HCEC 1CT (cell line): ENCODE results near the gene GNAQ.

Source experiments
- DNase-seq: peaks from one replicate; pipeline ENCODE4 v3.0.0-alpha.2; 2017

The GNAQ gene

DNA sequence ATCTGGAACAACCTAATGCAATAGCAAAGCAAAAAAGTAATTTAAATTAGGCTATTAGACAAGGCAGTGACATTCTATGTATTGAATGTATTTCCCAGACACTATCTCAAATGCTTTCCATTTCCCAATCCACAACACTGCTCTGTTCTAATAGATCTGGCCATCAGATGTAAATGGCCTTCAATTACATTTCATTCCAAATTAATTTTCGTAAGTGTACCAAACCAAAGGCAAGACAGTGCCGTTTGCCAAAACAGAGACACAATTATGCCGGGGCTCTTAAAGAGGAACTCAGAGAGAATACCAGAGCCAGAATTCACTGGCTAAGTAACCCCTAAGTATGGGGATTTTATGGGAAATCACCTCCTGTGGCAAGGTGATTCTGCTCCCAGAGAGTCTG lies 63.1 kb downstream of the GNAQ start:
- DNase-seq: no peak

DNA sequence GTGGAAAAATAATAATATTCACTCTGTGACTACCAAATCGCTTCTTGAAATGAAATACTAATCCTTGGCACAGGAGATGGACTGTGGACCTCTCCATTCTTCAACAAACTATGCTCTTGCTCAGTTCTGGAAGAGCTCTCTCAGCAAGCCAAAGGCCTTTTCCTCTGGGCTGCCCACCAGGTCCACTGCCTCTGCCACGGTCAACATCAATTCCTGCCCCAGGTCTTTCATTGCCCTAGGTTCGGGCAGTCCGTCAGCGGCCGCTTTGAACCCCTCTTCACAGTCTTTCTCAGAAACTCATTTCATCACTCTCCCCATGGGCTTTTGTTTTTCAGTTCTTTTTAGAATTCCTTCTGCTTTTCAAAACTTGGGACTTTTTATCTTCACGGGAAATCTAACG lies 64.9 kb downstream of the GNAQ start:
- no peak for DNase-seq

DNA sequence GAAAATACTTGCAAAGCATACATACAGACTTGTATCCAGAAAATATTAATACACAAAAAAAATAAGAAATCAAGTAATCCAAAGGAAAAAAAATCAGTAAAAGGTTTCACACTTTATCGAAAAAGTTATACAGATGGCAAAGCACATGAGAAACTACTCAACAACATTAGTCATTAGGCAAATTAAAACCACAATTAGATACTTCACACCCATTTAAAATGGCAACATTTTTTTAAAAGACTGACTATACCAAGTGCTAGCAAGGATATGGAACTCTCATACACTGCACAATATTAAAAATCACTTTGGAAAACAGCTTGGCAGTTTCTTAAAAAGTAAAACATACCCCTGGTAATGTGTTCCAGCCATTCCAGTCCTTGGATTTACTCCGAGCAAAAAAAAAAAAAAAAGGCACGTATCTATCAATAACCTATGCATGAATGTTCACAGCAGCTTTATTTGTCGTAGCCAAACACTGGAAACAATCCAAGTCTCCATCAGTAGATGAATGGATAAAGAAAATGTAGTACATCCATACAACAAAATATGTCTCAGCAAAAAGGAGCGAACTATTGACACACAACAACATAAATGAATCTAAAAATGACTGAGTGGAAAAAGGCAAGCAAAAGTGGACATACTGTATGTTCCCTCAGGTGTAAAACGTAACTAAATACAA lies 66.0 kb downstream of the GNAQ start:
- DNase-seq: no peak

DNA sequence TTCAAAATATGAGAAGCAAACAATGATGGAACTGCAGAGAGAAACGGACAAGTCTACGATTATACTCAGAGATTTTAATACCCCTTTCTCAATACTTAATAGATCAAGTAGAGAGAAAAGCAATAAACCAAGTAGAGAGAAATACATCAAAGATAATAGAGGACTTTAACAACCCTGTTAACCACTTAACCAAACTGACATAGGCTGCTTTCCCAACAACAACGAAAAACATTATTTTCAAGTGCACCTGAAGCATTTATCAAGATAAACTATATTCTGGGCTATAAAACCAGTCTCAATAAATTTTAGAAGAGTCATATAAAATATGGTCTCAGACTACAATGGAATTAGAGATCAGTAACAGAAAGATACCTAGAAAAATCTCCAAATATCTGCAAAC lies 67.4 kb downstream of the GNAQ start:
- DNase-seq: no peak

DNA sequence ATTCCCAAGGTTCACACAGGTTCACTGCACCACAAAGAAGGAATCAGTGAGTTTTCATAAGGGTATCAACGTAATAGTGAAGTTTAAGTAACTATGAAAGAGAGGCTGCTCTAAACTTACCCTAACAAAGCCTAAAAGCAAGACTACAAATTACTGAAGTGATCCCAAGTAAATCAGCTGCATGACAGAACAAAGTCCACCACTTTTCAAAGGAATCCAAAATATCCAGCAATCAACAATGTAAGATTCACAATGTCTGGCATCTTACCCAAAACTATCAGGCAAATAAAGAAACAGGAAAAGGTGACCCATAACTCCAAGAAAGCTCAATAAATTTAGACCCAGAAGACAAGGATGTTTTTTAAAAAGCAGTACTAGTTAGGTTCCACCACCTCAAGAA lies 70.1 kb downstream of the GNAQ start:
- DNase-seq: peak; percentile 15

DNA sequence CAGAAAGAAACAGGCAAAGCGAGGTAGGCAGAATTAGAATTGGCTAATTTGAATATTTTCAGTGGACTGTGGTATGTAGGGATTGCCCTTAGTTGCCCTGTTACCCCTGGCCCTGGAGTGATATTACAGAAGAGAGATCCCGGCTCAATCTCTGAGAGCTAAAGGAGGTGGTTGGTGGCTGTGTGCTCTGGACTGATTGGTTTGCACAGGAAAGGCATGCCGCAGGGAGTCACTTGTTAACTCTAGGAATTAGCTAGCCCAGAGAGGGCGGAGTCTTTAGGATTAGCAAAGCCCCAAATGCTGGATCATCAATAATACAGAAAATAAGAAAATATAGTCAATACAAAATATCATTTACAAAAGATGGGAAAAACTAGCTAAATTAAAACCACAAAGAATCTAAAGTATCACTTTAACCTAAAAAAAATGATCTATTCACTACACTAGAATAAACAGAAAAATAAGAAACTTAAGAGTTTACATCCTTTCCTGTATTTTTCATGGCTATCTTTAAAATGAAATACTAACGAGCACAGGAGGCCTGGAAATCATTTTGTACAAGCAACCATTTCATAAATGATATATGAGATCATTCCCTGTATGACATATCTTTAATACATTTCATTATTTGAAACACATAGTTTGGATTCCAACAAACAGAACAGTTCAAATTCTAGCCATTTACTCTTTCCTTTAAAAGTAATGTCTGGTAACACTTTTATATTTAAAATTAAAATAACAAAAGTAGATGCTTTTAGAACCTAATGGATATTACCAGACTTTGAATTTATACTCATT lies 71.1 kb downstream of the GNAQ start:
- no peak for DNase-seq

DNA sequence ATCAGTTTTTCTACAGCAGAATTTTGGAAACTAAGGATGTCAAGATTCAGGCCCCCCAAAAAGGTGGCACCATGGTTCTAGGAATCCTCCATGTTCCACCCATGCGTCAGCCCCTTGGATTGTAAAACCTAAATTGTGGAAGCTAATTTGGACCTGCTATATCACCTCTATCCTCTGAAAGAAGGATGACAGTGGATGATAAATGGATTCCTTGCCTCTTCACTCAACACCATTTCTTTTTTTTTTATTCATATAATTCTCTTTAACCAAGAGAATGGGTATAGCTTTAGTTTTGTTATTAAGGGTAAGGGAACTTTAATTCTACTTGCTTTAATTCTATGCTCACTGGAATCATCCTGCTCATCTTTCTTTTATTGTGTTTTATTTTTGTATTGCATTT lies 71.8 kb downstream of the GNAQ start:
- DNase-seq: no peak

DNA sequence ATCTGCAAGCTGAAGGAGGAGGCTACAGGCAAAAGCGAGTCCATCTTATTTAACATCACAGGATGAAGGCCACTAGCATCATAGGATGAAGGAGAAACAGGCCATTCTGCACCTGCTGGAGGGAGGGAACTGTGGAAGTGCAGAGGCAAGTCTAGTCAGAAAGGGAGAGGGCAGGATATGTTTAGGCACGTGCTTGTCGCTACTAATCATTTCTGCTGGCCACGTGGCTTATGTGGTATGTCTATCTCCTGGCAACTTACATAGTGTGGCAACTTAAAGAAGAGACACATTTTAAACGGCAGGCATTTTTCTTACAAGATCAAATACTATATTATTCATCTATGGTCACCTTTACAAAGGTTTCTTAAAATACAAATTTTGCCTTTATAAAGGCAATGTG lies 74.0 kb downstream of the GNAQ start:
- no peak for DNase-seq

DNA sequence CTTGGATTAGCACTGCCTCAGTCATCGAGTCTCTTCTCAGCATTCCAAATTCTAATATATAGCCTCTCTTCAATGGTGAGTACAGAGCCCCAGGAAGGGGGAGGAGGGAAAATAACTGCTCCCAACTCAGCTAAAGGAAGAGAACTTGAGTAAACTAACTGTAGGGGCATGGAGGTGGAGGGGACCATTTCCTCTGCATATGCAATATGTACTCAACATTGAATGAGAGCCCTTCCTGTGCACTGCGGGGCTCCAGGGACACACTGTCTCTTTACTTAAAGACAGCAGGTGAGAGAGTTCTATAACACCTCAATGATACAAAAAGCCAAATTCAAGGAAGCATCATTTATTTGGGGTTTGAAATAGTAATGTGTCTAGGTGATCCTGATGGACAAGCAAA lies 75.1 kb downstream of the GNAQ start:
- no peak for DNase-seq

DNA sequence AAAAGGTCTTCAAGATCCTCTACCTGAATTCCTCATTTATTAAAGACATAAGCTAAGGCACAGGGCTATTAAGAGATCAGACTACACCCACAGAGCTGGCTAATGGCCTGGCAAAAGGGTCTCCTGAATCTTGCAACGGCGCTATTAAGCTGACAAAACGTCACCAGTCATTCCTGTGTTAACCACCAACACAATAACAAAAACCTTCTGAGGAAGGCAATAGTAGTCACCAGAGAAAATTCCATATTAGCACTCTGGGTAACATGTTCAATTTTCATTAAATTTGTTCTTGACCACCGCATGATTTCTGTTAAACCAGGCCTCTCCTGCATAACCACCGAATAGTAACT lies 77.0 kb downstream of the GNAQ start:
- no peak for DNase-seq

DNA sequence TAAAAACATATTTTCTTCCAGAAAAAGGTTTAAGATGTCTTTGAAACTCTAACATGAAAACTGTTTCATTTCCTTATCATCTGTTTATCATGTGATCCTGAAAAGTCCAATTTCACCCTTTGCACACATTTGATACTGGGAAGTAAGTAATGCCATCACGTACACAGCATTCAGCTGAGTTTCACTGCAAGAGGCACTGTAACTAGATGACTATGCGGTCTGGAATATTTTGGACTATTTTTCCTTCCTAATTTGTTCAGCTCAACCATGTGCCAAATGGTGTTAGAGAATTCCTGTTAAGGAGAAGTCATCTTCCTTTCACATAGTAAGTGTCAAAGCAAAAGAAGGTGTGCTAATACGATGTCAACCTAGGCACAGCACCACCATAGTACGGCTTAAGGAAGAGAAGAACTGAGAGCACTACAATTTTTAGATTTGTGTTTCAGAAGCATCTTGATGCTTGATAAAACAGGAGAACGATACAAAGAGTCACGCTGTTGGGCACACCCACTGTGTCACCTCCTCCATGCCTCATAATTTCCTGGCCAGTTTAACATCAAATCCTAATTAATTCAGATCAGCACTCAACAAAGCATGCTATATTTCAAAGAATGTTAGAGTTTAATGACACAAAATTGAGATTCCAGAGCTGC lies 77.5 kb downstream of the GNAQ start:
- peak; percentile 9 for DNase-seq

DNA sequence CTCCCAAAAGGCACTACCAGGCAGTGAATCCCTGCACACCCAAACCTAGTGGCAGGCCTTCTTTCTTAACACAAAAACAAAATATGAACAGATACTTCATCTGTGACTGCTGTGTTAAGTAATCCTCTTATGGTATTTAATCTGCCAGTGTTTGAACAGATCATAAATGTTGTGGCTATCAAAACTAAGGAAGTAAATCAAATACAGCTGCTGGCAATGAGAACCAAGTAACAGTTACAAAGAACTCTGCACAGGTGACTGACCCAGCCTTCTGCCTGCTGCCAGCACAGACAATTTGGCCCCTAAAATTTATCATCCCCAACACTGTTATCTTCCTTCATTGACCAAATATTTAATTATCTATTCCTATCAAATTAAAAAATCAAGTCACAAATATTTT lies 78.0 kb downstream of the GNAQ start:
- DNase-seq: peak; percentile 28

DNA sequence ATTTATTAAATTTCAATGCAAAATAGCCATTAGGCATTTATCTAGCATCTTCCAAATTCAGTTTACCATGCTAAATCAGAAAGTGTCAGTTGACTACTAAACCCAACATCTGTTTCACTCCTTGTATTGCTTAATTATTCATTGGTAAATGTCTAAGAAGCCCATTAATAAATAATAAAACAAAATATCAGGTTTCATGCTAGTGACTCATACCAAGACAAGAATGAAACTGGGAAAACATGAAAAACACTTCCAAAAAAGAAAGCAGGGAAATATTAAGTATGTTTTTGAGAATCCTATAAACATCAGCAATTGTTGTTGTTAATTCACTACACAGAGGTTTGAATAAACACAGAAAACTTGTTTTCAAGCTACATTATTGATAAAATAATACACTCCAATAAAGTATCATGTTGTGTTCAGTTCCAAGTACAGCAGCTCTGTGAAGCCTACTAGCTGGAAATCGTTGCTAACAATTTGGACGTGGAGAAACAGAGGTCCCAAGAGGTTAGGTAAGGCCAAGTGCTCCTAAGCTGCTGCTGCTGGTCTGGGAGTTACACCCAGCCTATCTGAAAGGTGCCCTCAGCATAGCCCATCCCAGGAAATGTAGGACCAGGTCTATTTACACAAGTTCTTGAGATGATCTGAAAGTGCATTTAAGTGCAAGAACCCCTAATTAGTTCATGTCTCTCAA lies 78.8 kb downstream of the GNAQ start:
- peak; percentile 71 for DNase-seq

DNA sequence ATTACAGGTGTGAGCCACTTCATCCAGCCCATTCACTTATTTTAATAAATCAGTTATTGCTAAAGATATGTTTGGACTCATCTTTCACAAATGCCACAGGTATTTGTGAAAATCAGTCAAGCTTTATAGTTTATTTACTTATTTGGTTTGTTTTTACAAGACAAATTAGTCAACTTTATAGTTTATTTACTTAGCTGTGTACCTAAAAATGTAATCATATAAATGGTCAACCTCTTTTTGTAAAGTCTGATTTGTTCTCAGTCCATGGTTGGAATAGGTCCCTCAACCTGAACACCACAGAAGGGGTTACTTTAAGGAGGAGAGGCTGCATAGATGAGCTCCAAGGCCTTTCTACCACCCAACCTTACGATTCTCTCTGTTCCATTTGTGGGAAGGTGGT lies 80.2 kb downstream of the GNAQ start:
- DNase-seq: no peak

DNA sequence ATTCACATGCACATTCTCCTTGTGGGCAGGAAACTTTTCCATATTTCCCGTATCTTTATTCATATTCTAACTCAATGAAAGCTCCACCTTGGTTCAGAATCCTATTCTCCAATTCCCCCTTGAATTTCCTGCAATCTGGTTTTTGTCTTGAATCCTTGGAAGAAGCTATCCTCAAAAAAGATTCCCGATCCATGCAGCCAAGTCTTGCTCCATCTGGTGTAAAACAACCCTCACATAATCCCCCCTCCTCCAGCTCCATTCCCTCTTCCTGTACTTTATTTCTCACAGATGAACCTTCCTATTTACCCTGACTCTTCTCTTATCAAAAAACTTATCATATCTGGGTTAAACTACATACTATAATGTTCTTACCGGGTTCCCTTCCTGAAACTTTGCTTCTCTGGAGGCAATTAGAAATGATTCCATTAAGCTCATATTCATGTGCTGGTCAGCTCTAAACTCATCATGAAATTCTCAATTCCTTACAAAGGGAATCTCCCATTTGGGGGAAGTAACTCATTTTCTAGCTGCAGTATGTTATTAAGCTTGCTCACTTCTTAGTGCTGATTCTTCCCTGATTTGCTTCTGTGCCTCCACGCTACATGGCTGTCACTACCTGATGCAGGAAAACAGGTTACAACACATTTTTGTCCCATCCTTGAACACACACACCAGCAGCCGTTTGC lies 81.7 kb downstream of the GNAQ start:
- DNase-seq: no peak

DNA sequence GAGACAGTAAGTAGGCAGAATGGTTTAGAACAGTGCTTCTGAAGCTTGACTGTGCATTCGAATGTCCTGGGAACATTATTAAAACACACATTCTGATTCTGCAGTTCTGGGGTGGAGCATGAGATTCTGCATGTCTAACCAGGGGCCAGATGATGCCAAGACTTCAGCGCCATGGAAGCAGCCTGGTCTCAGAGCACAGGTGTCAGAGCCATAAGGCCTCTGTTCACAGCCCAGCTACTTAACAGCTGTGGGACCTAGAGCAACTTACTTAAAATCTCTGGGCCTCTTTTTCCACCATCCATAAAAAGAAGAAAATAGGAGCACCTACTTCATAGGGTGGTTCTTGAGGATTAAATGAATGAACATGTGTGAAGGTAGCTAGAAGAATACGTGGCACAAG lies 84.0 kb downstream of the GNAQ start:
- no peak for DNase-seq

DNA sequence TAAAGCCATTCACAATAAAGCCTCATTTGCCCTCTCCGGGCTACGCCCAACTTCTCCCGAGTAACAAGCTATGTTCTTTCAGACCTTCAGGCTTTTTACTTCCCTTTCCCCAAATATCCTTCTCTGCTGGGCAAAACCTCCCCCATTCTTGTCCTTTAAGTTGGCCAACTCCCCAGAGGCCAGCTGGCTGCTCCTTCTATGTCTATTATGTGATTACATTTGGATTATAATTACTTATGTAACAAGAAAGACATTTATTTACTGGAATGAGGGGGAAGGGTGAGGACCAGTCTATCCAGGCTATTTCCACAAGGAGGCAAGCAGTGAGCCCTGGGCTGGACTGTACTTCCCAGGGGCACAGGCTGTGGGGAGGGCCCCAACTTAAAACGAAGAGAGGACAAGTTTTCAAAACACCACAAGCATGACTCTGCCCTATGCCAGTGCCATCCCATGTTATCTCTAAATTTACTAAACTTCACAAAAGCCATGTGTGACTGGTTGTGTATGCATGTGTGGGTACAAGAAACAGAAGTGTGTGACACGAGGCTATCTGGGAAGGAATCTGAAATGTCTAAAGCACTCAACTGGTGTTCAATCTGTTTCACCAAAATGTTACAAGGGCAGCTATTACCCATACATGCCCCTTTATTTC lies 84.5 kb downstream of the GNAQ start:
- peak; percentile 26 for DNase-seq

DNA sequence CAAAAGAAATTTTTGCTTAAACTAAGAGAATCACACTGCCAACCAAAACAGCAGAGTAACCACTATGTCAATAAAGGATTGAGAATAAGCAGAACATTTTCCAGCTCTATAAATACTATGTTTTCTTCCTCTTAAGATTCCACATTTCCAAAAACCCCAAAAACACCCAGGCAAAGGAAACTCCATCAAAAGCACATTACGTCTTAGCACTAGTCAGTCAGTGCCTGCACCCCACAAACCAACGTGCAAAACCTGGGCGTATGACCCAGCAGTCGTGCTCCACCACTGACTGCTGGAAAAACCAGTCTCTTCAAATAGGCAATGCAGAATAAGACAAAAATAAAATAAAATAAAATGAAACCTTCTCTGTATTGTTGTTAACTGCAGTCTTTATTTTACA lies 85.3 kb downstream of the GNAQ start:
- no peak for DNase-seq

DNA sequence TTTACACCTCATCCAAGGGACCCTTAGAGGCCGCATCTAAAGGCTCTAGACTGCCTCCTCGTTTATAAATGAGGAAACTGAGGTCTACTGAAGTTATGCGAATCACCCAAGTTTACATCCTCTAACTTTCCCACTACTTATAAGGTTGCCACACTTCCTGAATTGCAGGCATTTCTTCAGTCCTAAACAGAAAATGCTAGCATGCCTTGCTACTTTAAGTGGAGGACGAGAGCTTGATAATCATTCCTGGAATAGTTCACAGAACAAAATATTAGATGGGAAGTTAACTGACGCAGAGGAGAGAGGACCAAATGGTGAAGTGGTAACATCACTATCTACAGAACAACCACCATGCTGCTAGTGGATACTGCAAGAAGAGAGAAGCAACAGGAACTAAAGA lies 85.8 kb downstream of the GNAQ start:
- no peak for DNase-seq

DNA sequence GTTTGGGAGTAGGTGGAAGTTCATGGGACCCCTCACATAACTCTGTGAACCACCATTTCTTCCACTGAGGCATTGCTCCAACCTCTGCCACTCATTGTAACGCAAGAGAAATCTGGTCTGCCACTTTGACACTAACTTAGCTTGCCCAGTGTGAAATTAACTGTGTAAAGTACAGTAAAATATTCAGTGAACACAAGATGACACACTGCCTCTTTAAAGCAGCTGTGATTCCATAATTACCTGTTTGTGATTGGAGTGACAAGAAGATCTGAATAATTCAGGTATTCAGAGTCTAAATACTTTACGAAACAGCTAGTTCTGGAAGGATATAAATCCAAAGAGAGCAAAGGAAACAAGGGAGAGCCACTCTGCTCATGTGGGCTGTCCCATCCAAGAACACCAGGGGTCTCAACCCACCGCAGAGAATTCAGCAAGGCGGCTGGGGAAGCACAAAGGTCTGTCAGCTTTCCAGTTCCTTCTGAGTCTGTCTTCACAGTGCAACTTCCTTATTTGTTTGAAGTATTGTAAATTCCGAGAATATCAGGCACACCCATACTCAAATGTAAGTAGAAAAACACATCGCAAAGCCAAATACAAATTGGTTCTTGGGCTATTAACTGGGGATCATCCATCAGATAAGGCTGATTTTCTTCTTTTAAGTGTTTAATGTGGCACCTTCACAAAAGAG lies 86.9 kb downstream of the GNAQ start:
- DNase-seq: no peak

DNA sequence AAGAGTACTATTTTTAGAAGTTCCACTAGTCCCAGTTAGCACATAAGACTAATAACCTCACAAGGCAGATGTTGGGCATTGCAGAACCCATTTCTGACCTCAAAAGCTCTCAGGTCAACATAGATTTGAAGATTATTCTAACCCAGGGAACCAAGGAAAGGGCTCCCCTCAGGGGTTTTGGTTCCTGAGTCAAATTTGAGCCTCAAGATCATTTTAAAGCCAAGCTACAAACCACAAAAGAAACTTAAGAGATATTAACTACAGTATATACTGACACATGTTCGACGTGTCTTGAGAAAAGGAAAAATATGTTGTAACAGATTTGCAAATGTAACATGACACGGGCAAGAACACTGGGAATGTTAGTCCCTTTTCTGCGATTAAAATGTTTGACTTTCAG lies 88.6 kb downstream of the GNAQ start:
- DNase-seq: peak; percentile 44

DNA sequence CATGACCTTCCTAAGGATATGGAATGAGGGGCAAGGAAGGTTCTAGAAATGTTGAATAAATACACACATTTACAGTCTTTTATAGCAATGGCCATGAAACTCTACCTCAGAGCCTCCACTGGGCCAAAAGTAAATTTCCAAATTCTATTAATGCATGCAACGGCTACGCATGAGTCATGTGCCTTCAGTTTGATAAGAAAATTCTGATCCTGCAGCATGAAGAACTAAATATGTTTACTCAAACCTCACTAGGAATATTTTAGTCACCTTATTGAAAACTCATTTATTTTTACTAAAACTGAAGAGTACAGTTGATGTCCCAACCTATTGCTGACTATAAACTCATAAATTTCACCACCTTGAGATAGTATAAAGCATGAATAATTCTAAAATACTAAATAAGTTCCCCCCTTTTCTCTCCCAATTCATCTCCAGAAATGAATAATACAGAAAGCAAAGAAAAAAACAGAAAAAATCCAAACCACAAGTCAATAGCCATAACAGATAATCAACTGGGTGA lies 92.4 kb downstream of the GNAQ start:
- DNase-seq: no peak
